SU-DHL-6 (cell line): ENCODE results near the gene RSPH1.

Experiments
- EZH2phosphoT487 ChIP-seq: fragments of 200-600 bp; sonication (generic), shearing (Covaris generic); conservative IDR thresholded peaks from 2 replicates; pipeline ENCODE4 v1.6.1; 2018; ENCODE audit warnings: mild to moderate bottlenecking, antibody characterized with exemption, low read length, moderate library complexity, mixed read lengths
- TF ChIP-seq, protein P1 (sequence below): fragments of 200-600 bp; sonication (generic); IDR thresholded peaks from one replicate; pipeline ENCODE4 v1.5.1; 2017; ENCODE audit warnings: antibody characterized with exemption, mild to moderate bottlenecking, low read length, moderate library complexity; ENCODE audit not compliant: insufficient read depth, poor library complexity, severe bottlenecking

DNA sequence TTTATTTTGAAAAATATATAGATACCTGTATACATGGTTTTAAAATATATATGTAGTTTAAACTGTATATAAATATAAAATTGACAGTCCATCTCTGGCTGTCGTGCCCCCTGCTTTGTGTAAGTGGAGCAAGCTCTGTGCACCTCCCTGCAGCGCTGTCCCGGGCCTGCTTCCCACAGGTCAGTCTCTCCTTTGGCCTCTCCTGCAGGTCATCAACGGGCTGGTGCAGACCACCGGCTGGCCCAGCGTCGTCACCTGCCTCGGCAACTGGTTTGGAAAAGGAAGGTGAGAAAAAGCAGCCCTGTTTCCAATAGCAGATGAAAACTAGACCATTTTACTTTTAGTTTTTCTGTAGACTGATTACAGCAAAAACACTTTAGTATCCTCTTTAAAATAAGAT, 46.2 kb upstream of the RSPH1 start:
- TF ChIP-seq, protein P1, sequence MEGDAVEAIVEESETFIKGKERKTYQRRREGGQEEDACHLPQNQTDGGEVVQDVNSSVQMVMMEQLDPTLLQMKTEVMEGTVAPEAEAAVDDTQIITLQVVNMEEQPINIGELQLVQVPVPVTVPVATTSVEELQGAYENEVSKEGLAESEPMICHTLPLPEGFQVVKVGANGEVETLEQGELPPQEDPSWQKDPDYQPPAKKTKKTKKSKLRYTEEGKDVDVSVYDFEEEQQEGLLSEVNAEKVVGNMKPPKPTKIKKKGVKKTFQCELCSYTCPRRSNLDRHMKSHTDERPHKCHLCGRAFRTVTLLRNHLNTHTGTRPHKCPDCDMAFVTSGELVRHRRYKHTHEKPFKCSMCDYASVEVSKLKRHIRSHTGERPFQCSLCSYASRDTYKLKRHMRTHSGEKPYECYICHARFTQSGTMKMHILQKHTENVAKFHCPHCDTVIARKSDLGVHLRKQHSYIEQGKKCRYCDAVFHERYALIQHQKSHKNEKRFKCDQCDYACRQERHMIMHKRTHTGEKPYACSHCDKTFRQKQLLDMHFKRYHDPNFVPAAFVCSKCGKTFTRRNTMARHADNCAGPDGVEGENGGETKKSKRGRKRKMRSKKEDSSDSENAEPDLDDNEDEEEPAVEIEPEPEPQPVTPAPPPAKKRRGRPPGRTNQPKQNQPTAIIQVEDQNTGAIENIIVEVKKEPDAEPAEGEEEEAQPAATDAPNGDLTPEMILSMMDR, result no peak
- TF ChIP-seq EZH2phosphoT487, result no peak
